Activated gamma-delta T cell treated with anti-CD3 and anti-CD28 coated beads, Interleukin-2, amount 50 U/mL, for 16 hours (primary cell): ENCODE results near the gene ERP44.
"Not testable (repeated sequence)": the region's sequence is repeated elsewhere in the genome, so short reads cannot be mapped to it uniquely, and the experiment has no call there.

Source experiments
- DNase-seq: peaks from one replicate; pipeline ENCODE4 v3.0.0-alpha.2; 2020; ENCODE audit warnings: low read depth

ERP44 gene

GRCh38 chr9:100100146-100100667 is 1.4 kb upstream of the ERP44 start:
- no peak for DNase-seq

- no peak for DNase-seq
Measured at GRCh38 chr9:100099722-100100042, 882 bp upstream of the ERP44 start.

- DNase-seq = peak; percentile 1
Measured at GRCh38 chr9:100098046-100098886, 534 bp downstream of the ERP44 start.

GRCh38 chr9:100096378-100096916 is 2.4 kb downstream of the ERP44 start:
- DNase-seq = no peak

DNA sequence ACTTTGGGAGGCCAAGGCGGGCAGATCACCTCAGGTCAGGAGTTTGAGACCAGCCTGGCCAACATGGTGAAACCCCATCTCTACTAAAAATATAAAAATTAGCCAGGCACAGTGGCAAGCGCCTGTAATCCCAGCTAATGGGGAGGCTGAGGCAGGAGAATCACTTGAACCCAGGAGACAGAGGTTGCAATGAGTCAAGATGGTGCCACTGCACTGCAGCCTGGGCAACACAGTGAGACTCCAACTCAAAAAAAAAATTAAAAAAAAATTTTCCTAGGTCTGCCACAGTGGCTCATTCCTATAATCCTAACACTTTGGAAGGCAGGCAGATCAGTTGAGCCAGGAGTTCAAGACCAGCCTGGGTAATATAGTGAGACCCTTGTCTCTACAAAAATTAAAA is 4.4 kb downstream of the ERP44 start:
- DNase-seq = not testable (repeated sequence)

- DNase-seq = no peak
Measured at GRCh38 chr9:100092066-100092465, 6.7 kb downstream of the ERP44 start.

DNA sequence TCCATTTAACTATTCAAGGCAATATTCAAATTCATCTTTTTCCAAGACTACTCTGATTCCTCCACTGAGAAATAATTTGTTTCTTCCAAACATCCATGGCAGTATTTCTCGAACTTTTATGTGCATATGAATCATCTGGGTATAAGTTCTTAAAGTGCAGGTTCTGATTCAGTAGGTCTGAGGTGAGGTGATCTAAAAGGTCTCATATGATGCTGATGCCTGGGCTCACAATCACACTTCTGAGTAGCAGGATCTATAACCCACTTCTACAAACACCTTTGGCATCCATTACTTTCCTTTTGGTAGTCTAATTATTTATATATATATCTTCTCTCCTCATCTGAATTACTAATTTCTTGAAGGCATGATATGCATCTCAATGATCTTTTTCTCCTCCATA is 7.2 kb downstream of the ERP44 start:
- no peak for DNase-seq

- no peak for DNase-seq
Measured at GRCh38 chr9:100090880-100091279, 7.9 kb downstream of the ERP44 start.

GRCh38 chr9:100088202-100088601 is 10.6 kb downstream of the ERP44 start:
- DNase-seq = no peak

- no peak for DNase-seq
Measured at GRCh38 chr9:100087218-100087617, 11.6 kb downstream of the ERP44 start.

DNA sequence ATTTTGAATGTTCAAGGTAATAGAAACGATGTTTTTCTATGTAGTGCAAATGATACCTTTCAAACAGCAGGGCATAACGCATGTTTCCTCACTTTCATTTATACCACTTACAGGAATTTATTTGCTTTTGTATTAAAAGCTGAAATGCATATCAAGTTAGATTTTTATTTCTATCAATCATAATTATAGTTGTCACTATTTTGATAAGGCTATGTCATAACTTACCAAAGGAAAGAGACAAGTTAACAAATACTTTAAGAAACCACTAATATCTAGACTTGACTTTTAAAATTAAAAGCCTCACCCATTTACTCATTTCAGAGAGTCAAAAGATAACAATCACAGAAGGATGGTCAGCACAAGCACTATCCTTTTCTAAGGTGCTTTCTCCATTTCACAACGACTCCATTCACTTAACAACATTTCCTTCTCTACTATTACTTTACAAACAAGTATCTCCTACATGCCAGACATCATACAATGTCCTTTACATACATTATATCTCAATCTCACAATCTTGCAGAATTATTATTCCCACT is 12.6 kb downstream of the ERP44 start:
- DNase-seq = no peak

DNA sequence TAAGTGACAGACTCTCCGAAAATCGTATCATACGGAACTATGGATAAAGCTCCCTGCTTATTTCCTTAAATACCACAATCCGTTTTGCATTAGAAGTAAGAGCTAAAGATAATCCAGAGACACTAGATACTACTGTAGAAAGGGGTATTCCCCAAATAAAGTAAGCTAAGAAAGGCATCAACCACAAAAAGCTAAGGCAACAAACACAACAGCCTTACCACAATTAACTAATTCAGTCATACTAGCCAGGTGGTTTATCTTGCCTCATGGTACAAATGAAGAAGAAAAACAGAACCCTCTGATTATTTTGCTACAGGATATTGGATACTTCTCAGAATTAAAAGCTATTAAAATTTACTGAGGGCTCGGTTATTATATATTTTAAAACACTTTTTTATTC is 14.1 kb downstream of the ERP44 start:
- DNase-seq = no peak

DNA sequence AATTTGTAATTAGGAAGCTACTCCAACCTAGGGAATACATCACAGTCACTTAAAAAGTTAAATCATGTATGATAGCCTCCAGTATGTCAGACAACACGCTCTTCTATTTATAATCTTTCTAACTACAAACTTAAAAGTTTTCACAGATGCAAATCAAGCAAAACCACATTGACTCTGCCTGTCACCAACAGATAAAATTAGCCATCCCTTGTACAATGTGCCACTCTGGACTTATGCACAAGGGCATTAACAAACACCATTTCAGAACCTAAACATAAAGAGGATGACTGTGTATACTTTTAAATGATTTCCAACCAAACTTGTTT is 14.7 kb downstream of the ERP44 start:
- DNase-seq = no peak

DNA sequence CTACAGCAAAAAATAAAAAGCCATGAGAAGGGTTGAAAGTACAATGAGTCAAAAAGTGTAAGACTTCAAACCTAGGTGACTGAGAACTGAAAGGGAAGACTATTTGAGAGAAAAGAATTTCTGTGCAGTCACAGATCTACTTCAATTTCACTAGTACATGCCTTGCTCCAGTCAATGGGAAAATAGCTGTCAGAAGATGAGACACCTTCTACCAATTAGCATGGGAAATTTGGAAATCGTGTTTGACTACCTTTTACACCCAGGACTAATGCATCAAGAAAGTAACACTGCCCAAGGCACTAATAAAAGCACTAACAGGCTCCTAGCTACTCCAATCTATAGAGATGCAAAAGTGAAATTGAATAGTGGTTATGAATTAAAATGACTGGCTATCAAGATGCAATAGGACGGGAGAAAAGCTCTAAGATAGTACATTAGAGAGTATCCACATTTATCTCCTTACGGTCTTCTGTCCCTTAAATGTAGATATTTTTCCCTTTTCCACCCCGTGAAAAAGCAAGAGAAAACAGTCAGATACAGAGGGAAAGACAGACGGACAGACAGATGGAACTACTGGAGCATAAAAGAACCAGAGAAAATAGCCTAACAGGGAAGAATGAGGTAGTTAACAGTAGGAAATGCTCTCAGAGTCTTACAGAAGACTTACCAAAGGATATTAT is 15.2 kb downstream of the ERP44 start:
- DNase-seq = no peak

DNA sequence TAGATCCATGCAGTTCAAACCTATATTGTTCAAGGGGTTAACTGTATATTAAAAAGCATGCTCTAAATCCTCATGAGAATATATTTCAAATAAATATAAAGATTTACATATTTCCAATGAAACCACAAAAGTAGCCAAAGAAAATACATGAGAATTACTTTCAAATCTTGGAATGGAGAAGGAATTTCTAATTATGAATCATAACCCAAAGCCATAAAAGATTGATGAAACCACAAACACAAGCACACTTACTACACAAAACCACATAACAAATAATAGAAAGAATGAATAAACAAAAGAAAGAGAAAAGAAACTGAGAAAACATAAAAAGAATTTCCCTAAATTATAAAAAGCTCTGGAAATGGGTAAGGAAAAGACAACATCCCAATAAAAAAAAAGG is 16.0 kb downstream of the ERP44 start:
- DNase-seq = no peak

- not testable (repeated sequence) for DNase-seq
Measured at GRCh38 chr9:100076256-100076655, 22.5 kb downstream of the ERP44 start.

DNA sequence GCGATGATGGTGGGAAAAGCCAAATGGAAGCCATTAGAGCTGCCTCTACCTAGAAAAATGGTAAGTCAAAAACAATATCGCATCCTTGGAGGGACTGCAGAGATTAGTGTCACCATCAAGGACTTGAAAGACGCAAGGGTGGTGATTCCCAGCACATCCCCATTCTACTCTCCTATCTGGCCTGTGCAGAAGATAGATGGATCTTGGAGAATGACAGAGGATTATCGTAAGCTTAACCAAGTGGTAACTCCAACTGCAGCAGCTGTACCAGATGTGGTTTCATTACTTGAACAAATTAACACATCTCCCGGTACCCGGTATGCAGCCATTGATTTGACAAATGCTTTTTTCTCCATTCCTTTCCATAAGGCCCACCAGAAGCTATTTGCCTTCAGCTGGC is 23.8 kb downstream of the ERP44 start:
- DNase-seq = no peak

DNA sequence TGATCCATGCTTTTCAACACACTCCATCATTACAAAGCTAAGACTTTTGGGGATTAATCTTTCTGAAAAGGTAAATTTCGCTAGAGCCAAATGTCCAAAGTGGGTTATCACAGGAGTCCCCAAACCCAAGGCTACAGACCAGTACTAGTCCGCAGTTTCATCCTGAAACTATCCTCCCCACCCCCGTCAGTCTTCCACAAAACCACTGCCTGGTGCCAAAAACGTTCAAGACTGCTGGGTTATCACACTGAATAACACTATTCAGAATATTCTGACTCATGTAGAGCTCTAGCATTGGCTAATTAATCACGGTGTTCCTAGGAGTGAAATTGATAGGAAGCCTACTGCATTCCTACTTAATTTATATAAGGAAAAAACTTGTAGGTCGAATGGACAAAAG is 24.7 kb downstream of the ERP44 start:
- no peak for DNase-seq

DNA sequence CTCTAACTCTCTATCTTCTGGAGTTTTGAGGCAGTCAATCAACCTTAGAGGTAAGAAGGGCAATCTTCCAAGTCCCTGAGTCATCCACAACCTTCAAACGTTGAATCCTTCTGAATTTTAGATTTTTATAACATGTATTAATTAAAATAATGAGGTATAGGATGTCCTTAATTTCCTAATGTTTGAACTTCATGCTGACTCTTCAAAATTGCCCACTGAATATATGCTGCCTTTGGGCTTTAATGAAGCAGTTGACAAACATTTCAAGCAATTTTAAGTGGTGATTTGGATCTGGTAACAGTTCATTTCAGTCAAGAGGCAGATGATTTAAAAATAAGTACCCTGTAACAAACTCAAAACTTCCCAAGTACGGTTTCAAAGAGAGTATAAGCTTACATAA is 26.0 kb downstream of the ERP44 start:
- DNase-seq = no peak

- DNase-seq = no peak
Measured at GRCh38 chr9:100071271-100071670, 27.5 kb downstream of the ERP44 start.

DNA sequence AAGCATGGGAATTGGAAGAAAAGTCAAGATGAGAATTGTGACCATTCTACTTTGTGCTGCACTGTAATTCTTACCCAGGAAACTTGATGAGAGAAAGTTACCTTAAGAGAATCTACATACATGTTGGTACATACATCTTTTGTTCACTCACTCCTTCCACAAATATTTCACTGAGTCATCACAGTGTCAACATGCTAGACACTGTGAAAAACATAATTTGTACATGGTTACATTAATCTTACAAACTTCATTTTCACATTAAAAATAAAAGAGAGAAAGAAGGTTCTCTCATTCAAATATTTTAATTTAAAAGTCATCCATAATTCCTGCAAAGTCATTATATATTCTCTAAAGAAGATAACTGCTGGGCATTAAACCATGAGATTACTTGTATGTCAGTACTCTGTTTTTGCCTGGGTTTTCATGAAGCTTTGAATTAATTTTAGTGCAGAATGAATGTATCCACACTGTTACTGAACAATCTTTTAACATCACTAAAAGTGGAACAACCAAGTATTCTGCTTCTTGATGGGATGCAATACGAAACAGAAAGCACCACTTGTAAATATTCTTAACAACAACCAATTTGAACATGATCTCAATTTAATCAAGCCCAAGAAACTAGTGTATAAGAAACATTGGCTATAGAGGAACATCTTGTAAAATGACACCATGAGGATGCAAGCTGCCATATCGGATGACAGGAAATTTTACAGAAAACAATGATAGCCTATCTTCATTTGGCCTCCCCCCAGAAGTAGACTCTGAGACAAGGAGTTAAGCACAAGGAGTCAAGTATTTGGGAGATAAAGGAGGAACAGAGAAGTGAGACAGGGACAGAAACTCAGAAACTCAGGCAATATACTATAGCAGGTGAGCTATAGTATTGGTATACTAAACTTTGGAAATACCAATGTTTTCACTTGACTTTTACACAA is 28.4 kb downstream of the ERP44 start:
- DNase-seq = no peak

GRCh38 chr9:100069068-100069467 is 29.7 kb downstream of the ERP44 start:
- not testable (repeated sequence) for DNase-seq
